Measurements from ENCODE around the gene AIFM1.

AIFM1 gene

GRCh38 chrX:130165703-130166502 is at the start of gene AIFM1:
Gene AIFM1, minus strand, starts transcription at chrX:130165841. Its CDS starts 185 bp downstream, at chrX:130165656.
- peak; percentile 49 to 81 (median 65) for DNase-seq (ENCODE audit: low read depth in 4 of 4, low spot score in 1 of 4)

GRCh38 chrX:130213376-130213775 is 47.7 kb upstream of the AIFM1 start:
- no peak for DNase-seq (ENCODE audit: low read depth in 4 of 4, low spot score in 1 of 4)

GRCh38 chrX:130212371-130212770 is 46.7 kb upstream of the AIFM1 start:
- no peak for DNase-seq (ENCODE audit: low read depth in 4 of 4, low spot score in 1 of 4)

- DNase-seq (ENCODE audit: low read depth in 4 of 4, low spot score in 1 of 4), result no peak
Observed at GRCh38 chrX:130211415-130212186, 46.0 kb upstream of the AIFM1 start.

- DNase-seq (ENCODE audit: low read depth in 4 of 4, low spot score in 1 of 4), result no peak
Observed at GRCh38 chrX:130204647-130205046, 39.0 kb upstream of the AIFM1 start.

GRCh38 chrX:130197464-130197863 is 31.8 kb upstream of the AIFM1 start:
- no peak for DNase-seq (ENCODE audit: low read depth in 4 of 4, low spot score in 1 of 4)

- DNase-seq (ENCODE audit: low read depth in 4 of 4, low spot score in 1 of 4), result no peak
Observed at GRCh38 chrX:130196466-130196865, 30.8 kb upstream of the AIFM1 start.

GRCh38 chrX:130190801-130191200 is 25.2 kb upstream of the AIFM1 start:
- no peak for DNase-seq (ENCODE audit: low read depth in 4 of 4, low spot score in 1 of 4)

GRCh38 chrX:130186651-130187050 is 21.0 kb upstream of the AIFM1 start:
- DNase-seq (ENCODE audit: low read depth in 4 of 4, low spot score in 1 of 4), result no peak

- DNase-seq (ENCODE audit: low read depth in 4 of 4, low spot score in 1 of 4), result no peak
Observed at GRCh38 chrX:130184857-130185256, 19.2 kb upstream of the AIFM1 start.

GRCh38 chrX:130184168-130184567 is 18.5 kb upstream of the AIFM1 start:
- no peak for DNase-seq (ENCODE audit: low read depth in 4 of 4, low spot score in 1 of 4)

GRCh38 chrX:130179579-130180215 is 14.1 kb upstream of the AIFM1 start:
- no peak for DNase-seq (ENCODE audit: low read depth in 4 of 4, low spot score in 1 of 4)

- no peak for DNase-seq (ENCODE audit: low read depth in 4 of 4, low spot score in 1 of 4)
Observed at GRCh38 chrX:130179170-130179569, 13.5 kb upstream of the AIFM1 start.

- DNase-seq (ENCODE audit: low read depth in 4 of 4, low spot score in 1 of 4), result no peak
Observed at GRCh38 chrX:130176942-130177341, 11.3 kb upstream of the AIFM1 start.

- DNase-seq (ENCODE audit: low read depth in 4 of 4, low spot score in 1 of 4), result no peak
Observed at GRCh38 chrX:130176354-130176776, 10.7 kb upstream of the AIFM1 start.

- no peak for DNase-seq (ENCODE audit: low read depth in 4 of 4, low spot score in 1 of 4)
Observed at GRCh38 chrX:130174937-130175336, 9.3 kb upstream of the AIFM1 start.

- no peak for DNase-seq (ENCODE audit: low read depth in 4 of 4, low spot score in 1 of 4)
Observed at GRCh38 chrX:130174045-130174704, 8.5 kb upstream of the AIFM1 start.

GRCh38 chrX:130173190-130173895 is 7.7 kb upstream of the AIFM1 start:
- DNase-seq (ENCODE audit: low read depth in 4 of 4, low spot score in 1 of 4), result no peak

GRCh38 chrX:130172127-130172845 is 6.6 kb upstream of the AIFM1 start:
- DNase-seq (ENCODE audit: low read depth in 4 of 4, low spot score in 1 of 4), result no peak
